ENCODE measurements around the gene LRRTM4.
"Not testable (repeated sequence)": the region's sequence is repeated elsewhere in the genome, so short reads cannot be mapped to it uniquely, and the experiment has no call there.

GRCh38 chr2:77029237-77029636, 492.9 kb downstream of the LRRTM4 start:
- TF ChIP-seq CTCF, POLR2A (IDR thresholded peaks at IDR 0.05): not testable (repeated sequence)
